GM23338 (cell line): ENCODE measurements around the gene PLXND1. TPM values are rescaled to one million over a fixed set of nuclear protein-coding genes. Genes with fewer than 3 reads are reported as not detected.

Experiments used
- ATAC-seq: fragments of 200-7000 bp; cut with Tn5 transposase; 3 replicates; pipeline ENCODE4 v1.9.1; 2020
- DNase-seq: peaks from one replicate; pipeline ENCODE4 v3.0.0-alpha.2; 2015; ENCODE audit warnings: low spot score
- H2AFZ ChIP-seq: fragments of 200-600 bp; sonication (generic); 2 replicates; pipeline ENCODE4 v1.8.0; 2016; ENCODE audit warnings: antibody characterized with exemption, mild to moderate bottlenecking, moderate library complexity
- H3F3A ChIP-seq: fragments of 200-600 bp; sonication (generic); replicated peaks from 2 replicates; pipeline ENCODE4 v1.8.0; 2017; ENCODE audit warnings: antibody characterized with exemption, mixed run types, low read depth
- H3K27ac ChIP-seq: fragments of 200-600 bp; sonication (generic); 2 replicates; pipeline ENCODE4 v1.6.1; 2016; ENCODE audit warnings: low read depth
- H3K27me3 ChIP-seq: fragments of 200-600 bp; sonication (generic); 2 replicates; pipeline ENCODE4 v1.8.0; 2016; ENCODE audit warnings: mild to moderate bottlenecking, mixed run types, moderate library complexity; ENCODE audit not compliant: insufficient read depth
- H3K36me3 ChIP-seq: fragments of 200-600 bp; sonication (generic); 2 replicates; pipeline ENCODE4 v1.8.0; 2016; ENCODE audit warnings: mild to moderate bottlenecking; ENCODE audit not compliant: insufficient read depth
- H3K4me1 ChIP-seq: fragments of 200-600 bp; sonication (generic); 2 replicates; pipeline ENCODE4 v1.8.0; 2016; ENCODE audit warnings: mild to moderate bottlenecking, moderate library complexity; ENCODE audit not compliant: insufficient read depth
- H3K4me2 ChIP-seq: fragments of 200-600 bp; sonication (generic); 2 replicates; pipeline ENCODE4 v1.7.1; 2017; ENCODE audit warnings: mixed run types
- H3K4me3 ChIP-seq: fragments of 200-600 bp; sonication (generic); 2 replicates; pipeline ENCODE4 v1.6.1; 2016; ENCODE audit warnings: mixed run types
- H3K79me2 ChIP-seq: fragments of 200-600 bp; sonication (generic); replicated peaks from 2 replicates; pipeline ENCODE4 v1.8.0; 2017; ENCODE audit warnings: mild to moderate bottlenecking; ENCODE audit not compliant: insufficient read depth
- H3K9me2 ChIP-seq: fragments of 200-600 bp; sonication (generic); 2 replicates; pipeline ENCODE4 v1.8.0; 2017; ENCODE audit not compliant: insufficient read depth
- H4K20me1 ChIP-seq: fragments of 200-600 bp; sonication (generic); replicated peaks from 2 replicates; pipeline ENCODE4 v1.8.0; 2017; ENCODE audit warnings: mild to moderate bottlenecking; ENCODE audit not compliant: insufficient read depth
- H3K27ac Mint-ChIP-seq: 2 replicates; pipeline ENCODE4 v1.8.0; 2020; ENCODE audit warnings: inconsistent platforms, mild to moderate bottlenecking, moderate library complexity, mixed read lengths
- H3K27me3 Mint-ChIP-seq: 3 replicates; pipeline ENCODE4 v1.8.0; 2022; ENCODE audit warnings: low read depth, mild to moderate bottlenecking, moderate library complexity, mixed read lengths, inconsistent platforms; ENCODE audit not compliant: insufficient read depth, poor library complexity
- H3K36me3 Mint-ChIP-seq: 3 replicates; pipeline ENCODE4 v1.8.0; 2021; ENCODE audit warnings: low read depth, mild to moderate bottlenecking, inconsistent platforms, moderate library complexity, mixed read lengths
- H3K4me1 Mint-ChIP-seq: 3 replicates; pipeline ENCODE4 v1.8.0; 2020; ENCODE audit warnings: mild to moderate bottlenecking, inconsistent platforms, mixed read lengths
- H3K4me3 Mint-ChIP-seq: 3 replicates; pipeline ENCODE4 v1.8.0; 2021; ENCODE audit warnings: moderate library complexity, mild to moderate bottlenecking, inconsistent platforms, mixed read lengths
- H3K9me3 Mint-ChIP-seq: 3 replicates; pipeline ENCODE4 v1.8.0; 2020; ENCODE audit warnings: moderate library complexity, mild to moderate bottlenecking, inconsistent platforms, mixed read lengths
- CREB1 ChIP-seq: fragments of 250-450 bp; sonication (Bioruptor Pico); IDR thresholded peaks from 2 replicates; pipeline ENCODE4 v1.5.0; 2020; ENCODE audit warnings: low read depth, mild to moderate bottlenecking, moderate library complexity
- EZH2 ChIP-seq: fragments of 200-600 bp; sonication (generic); IDR thresholded peaks from one replicate; pipeline ENCODE4 v1.8.0; 2017; ENCODE audit warnings: antibody characterized with exemption, mild to moderate bottlenecking, low read depth; ENCODE audit not compliant: unreplicated experiment
- EZH2phosphoT487 ChIP-seq: fragments of 200-600 bp; sonication (generic); IDR thresholded peaks from one replicate; pipeline ENCODE4 v1.8.1; 2018; ENCODE audit warnings: antibody characterized with exemption; ENCODE audit not compliant: unreplicated experiment
- JUNB ChIP-seq: IDR thresholded peaks from one replicate; pipeline ENCODE4 v1.6.1; 2016; ENCODE audit warnings: antibody characterized with exemption; ENCODE audit not compliant: unreplicated experiment
- NANOG ChIP-seq: IDR thresholded peaks from 2 replicates; pipeline ENCODE4 v1.6.1; 2016; ENCODE audit warnings: antibody characterized with exemption, borderline replicate concordance
- POLR2AphosphoS5 ChIP-seq: IDR thresholded peaks from 2 replicates; pipeline ENCODE4 v1.6.1; 2016; ENCODE audit warnings: antibody characterized with exemption, low read depth
- STAT1 ChIP-seq: IDR thresholded peaks from one replicate; pipeline ENCODE4 v1.6.1; 2016; ENCODE audit warnings: antibody characterized with exemption; ENCODE audit not compliant: unreplicated experiment
- ZNF114 ChIP-seq: fragments of 250-450 bp; sonication (Bioruptor Pico); IDR thresholded peaks from 2 replicates; pipeline ENCODE4 v1.5.0; 2020; ENCODE audit warnings: mild to moderate bottlenecking, moderate library complexity
- ZNF331 ChIP-seq: fragments of 250-450 bp; sonication (Bioruptor Pico); IDR thresholded peaks from 2 replicates; pipeline ENCODE4 v1.5.0; 2020; ENCODE audit warnings: low read depth, mild to moderate bottlenecking, moderate library complexity
- polyA plus RNA-seq: library from polyadenylated mRNA; unstranded; fragments of >200 nt; fragmentation: Nextera tagmentation; extraction: Ambion mirVana; gene quantifications from 2 replicates; pipeline ENCODE4 v1.2.1, GENCODE V29; 2016
- total RNA-seq: library from RNA; depleted of rRNA; stranded (reverse); fragments of >200 nt; shearing (Covaris generic); gene quantifications from 2 replicates; pipeline ENCODE4 v1.2.3, GENCODE V29; 2014
- TF ChIP-seq, protein P1 (sequence below): IDR thresholded peaks from one replicate; pipeline ENCODE4 v1.6.1; 2018; ENCODE audit warnings: antibody characterized with exemption; ENCODE audit not compliant: unreplicated experiment
- TF ChIP-seq, protein P2 (sequence below), 2 experiments: fragments of 200-600 bp in 1 of 2; sonication (generic) in 1 of 2; conservative IDR thresholded peaks; 2 replicates each; pipeline versions ENCODE4 v1.5.1 to v1.6.1; 2016 to 2017; ENCODE audit warnings: antibody characterized with exemption in 2 of 2, low read depth in 2 of 2, mild to moderate bottlenecking in 2 of 2, moderate library complexity in 1 of 2
- TF ChIP-seq, protein P3 (sequence below): IDR thresholded peaks from 2 replicates; pipeline ENCODE4 v1.6.1; 2016; ENCODE audit warnings: antibody characterized with exemption
- TF ChIP-seq, protein P4 (sequence below): fragments of 250-450 bp; sonication (Bioruptor Pico); IDR thresholded peaks from 2 replicates; pipeline ENCODE4 v1.5.0; 2020; ENCODE audit warnings: mild to moderate bottlenecking, moderate library complexity

Gene PLXND1
- total and polyA plus RNA-seq, 2 experiments from 2014 or later, result 13.3 to 60.4 TPM

DNA sequence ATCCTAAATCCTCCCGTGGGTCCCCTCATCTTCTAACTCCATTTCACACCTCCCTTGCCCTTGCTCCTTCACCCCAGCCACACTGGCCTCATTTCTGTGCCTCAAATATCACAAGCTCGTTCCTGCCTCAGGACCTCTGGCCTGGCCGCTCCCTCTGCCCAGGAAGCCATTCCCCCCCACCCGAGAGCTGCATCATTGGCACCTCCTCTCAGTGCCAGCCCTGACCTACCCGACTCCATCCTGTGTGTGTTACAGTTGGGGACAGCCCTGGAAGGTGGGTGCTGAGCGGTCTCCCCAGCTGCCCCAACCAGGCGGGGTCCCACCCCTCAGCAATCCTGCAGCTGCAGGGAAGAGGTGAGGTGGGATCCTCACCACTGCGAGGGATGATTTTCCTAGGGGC is 14.5 kb downstream of the PLXND1 start:
- TF ChIP-seq, protein P1, sequence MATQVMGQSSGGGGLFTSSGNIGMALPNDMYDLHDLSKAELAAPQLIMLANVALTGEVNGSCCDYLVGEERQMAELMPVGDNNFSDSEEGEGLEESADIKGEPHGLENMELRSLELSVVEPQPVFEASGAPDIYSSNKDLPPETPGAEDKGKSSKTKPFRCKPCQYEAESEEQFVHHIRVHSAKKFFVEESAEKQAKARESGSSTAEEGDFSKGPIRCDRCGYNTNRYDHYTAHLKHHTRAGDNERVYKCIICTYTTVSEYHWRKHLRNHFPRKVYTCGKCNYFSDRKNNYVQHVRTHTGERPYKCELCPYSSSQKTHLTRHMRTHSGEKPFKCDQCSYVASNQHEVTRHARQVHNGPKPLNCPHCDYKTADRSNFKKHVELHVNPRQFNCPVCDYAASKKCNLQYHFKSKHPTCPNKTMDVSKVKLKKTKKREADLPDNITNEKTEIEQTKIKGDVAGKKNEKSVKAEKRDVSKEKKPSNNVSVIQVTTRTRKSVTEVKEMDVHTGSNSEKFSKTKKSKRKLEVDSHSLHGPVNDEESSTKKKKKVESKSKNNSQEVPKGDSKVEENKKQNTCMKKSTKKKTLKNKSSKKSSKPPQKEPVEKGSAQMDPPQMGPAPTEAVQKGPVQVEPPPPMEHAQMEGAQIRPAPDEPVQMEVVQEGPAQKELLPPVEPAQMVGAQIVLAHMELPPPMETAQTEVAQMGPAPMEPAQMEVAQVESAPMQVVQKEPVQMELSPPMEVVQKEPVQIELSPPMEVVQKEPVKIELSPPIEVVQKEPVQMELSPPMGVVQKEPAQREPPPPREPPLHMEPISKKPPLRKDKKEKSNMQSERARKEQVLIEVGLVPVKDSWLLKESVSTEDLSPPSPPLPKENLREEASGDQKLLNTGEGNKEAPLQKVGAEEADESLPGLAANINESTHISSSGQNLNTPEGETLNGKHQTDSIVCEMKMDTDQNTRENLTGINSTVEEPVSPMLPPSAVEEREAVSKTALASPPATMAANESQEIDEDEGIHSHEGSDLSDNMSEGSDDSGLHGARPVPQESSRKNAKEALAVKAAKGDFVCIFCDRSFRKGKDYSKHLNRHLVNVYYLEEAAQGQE, result no peak
- no peak for TF ChIP-seq EZH2phosphoT487
- TF ChIP-seq, protein P2, sequence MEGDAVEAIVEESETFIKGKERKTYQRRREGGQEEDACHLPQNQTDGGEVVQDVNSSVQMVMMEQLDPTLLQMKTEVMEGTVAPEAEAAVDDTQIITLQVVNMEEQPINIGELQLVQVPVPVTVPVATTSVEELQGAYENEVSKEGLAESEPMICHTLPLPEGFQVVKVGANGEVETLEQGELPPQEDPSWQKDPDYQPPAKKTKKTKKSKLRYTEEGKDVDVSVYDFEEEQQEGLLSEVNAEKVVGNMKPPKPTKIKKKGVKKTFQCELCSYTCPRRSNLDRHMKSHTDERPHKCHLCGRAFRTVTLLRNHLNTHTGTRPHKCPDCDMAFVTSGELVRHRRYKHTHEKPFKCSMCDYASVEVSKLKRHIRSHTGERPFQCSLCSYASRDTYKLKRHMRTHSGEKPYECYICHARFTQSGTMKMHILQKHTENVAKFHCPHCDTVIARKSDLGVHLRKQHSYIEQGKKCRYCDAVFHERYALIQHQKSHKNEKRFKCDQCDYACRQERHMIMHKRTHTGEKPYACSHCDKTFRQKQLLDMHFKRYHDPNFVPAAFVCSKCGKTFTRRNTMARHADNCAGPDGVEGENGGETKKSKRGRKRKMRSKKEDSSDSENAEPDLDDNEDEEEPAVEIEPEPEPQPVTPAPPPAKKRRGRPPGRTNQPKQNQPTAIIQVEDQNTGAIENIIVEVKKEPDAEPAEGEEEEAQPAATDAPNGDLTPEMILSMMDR (conservative IDR thresholded peaks at IDR 0.05; ENCODE audit: low read depth in 2 of 2), result no peak
- TF ChIP-seq, protein P3, sequence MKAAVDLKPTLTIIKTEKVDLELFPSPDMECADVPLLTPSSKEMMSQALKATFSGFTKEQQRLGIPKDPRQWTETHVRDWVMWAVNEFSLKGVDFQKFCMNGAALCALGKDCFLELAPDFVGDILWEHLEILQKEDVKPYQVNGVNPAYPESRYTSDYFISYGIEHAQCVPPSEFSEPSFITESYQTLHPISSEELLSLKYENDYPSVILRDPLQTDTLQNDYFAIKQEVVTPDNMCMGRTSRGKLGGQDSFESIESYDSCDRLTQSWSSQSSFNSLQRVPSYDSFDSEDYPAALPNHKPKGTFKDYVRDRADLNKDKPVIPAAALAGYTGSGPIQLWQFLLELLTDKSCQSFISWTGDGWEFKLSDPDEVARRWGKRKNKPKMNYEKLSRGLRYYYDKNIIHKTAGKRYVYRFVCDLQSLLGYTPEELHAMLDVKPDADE, result no peak
- TF ChIP-seq JUNB, result no peak
- TF ChIP-seq ZNF331 (CRISPR knock-in tag), result no peak
- no peak for TF ChIP-seq ZNF114 (CRISPR knock-in tag)
- TF ChIP-seq POLR2AphosphoS5, result no peak
- TF ChIP-seq CREB1 (CRISPR knock-in tag), result no peak
- TF ChIP-seq STAT1, result no peak
- TF ChIP-seq NANOG, result no peak
- TF ChIP-seq, protein P4, sequence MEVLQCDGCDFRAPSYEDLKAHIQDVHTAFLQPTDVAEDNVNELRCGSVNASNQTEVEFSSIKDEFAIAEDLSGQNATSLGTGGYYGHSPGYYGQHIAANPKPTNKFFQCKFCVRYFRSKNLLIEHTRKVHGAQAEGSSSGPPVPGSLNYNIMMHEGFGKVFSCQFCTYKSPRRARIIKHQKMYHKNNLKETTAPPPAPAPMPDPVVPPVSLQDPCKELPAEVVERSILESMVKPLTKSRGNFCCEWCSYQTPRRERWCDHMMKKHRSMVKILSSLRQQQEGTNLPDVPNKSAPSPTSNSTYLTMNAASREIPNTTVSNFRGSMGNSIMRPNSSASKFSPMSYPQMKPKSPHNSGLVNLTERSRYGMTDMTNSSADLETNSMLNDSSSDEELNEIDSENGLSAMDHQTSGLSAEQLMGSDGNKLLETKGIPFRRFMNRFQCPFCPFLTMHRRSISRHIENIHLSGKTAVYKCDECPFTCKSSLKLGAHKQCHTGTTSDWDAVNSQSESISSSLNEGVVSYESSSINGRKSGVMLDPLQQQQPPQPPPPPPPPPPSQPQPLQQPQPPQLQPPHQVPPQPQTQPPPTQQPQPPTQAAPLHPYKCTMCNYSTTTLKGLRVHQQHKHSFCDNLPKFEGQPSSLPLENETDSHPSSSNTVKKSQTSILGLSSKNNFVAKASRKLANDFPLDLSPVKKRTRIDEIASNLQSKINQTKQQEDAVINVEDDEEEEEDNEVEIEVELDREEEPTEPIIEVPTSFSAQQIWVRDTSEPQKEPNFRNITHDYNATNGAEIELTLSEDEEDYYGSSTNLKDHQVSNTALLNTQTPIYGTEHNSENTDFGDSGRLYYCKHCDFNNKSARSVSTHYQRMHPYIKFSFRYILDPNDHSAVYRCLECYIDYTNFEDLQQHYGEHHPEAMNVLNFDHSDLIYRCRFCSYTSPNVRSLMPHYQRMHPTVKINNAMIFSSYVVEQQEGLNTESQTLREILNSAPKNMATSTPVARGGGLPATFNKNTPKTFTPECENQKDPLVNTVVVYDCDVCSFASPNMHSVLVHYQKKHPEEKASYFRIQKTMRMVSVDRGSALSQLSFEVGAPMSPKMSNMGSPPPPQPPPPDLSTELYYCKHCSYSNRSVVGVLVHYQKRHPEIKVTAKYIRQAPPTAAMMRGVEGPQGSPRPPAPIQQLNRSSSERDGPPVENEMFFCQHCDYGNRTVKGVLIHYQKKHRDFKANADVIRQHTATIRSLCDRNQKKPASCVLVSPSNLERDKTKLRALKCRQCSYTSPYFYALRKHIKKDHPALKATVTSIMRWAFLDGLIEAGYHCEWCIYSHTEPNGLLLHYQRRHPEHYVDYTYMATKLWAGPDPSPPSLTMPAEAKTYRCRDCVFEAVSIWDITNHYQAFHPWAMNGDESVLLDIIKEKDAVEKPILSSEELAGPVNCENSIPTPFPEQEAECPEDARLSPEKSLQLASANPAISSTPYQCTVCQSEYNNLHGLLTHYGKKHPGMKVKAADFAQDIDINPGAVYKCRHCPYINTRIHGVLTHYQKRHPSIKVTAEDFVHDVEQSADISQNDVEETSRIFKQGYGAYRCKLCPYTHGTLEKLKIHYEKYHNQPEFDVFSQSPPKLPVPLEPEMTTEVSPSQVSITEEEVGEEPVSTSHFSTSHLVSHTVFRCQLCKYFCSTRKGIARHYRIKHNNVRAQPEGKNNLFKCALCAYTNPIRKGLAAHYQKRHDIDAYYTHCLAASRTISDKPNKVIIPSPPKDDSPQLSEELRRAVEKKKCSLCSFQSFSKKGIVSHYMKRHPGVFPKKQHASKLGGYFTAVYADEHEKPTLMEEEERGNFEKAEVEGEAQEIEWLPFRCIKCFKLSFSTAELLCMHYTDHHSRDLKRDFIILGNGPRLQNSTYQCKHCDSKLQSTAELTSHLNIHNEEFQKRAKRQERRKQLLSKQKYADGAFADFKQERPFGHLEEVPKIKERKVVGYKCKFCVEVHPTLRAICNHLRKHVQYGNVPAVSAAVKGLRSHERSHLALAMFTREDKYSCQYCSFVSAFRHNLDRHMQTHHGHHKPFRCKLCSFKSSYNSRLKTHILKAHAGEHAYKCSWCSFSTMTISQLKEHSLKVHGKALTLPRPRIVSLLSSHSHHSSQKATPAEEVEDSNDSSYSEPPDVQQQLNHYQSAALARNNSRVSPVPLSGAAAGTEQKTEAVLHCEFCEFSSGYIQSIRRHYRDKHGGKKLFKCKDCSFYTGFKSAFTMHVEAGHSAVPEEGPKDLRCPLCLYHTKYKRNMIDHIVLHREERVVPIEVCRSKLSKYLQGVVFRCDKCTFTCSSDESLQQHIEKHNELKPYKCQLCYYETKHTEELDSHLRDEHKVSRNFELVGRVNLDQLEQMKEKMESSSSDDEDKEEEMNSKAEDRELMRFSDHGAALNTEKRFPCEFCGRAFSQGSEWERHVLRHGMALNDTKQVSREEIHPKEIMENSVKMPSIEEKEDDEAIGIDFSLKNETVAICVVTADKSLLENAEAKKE (CRISPR knock-in tag), result no peak
- no peak for TF ChIP-seq EZH2
- H3K4me3 ChIP-seq, result peak overlapping the region; percentile 47
- H3K27me3 ChIP-seq, result no peaks in the 10 kb centered on the region
- Mint-ChIP-seq H3K4me3 (peak overlapping the region; percentile 35), H3K9me3 (no peaks in the 10 kb centered on the region), H3K4me1 (peaks cover 57% of the 10 kb centered on the region), H3K36me3 (no peaks in the 10 kb centered on the region), H3K27me3 (peaks cover 23% of the 10 kb centered on the region), H3K27ac (peak overlapping the region; percentile 25)
- H3K79me2 ChIP-seq, result no peaks in the 10 kb centered on the region
- no peaks in the 10 kb centered on the region for H3K9me2 ChIP-seq
- H3K4me2 ChIP-seq, result peak overlapping the region; percentile 84
- no peaks in the 10 kb centered on the region for H4K20me1 ChIP-seq
- H2AFZ ChIP-seq, result 0 out of 2 replicates have a peak overlapping the region, but pooled peaks have one; percentile 32
- no peak for DNase-seq
- peaks cover 20% of the 10 kb centered on the region; the same call in 1 of the 2 replicates for H3F3A ChIP-seq
- H3K4me1 ChIP-seq, result peaks cover 55% of the 10 kb centered on the region
- ATAC-seq, result no peak; the same call in 2 of the 3 replicates
- no peaks in the 10 kb centered on the region for H3K36me3 ChIP-seq
- H3K27ac ChIP-seq, result no peak overlapping the region
